Lower leg skin (tissue), 4 donors: ENCODE data around the gene STEAP1B. TPM values are rescaled to one million over a fixed set of nuclear protein-coding genes. Genes with fewer than 3 reads are reported as not detected.
A peak's percentile ranks its signal among the peaks of the same experiment; 100 is the strongest.

Experiments used
- DNase-seq, 2 donors: peaks; one replicate each; pipeline ENCODE4 v3.0.0-alpha.2; 2019; ENCODE audit warnings: low spot score in 2 of 2
- H3K4me3 ChIP-seq: fragments of 200-600 bp; sonication (generic); 2 replicates; pipeline ENCODE4 v1.5.1; 2017; ENCODE audit warnings: mild to moderate bottlenecking, low read depth; ENCODE audit not compliant: poor library complexity, severe bottlenecking
- CTCF ChIP-seq, 3 donors: fragments of 450-650 bp; IDR thresholded peaks; one replicate each; pipeline ENCODE4 v1.5.1; 2016; ENCODE audit warnings: antibody characterized with exemption in 3 of 3, mild to moderate bottlenecking in 3 of 3, moderate library complexity in 2 of 3
- POLR2A ChIP-seq, 2 donors: fragments of 450-650 bp; IDR thresholded peaks; one replicate each; pipeline ENCODE4 v1.6.1; 2016 to 2017; ENCODE audit warnings: antibody characterized with exemption in 2 of 2, mild to moderate bottlenecking in 1 of 2, moderate library complexity in 1 of 2
- WGBS, 2 donors: methylation state at CpG; one replicate each; pipeline ENCODE4 v1.1.5; 2018; 5-methylcytosine and 5-hydroxymethylcytosine counted together
- intact Hi-C: fragments of 100-400 bp; cut with DNase I; formaldehyde crosslinking; loops from one replicate; pipeline ENCODE4 v1.15.0; 2023; ENCODE audit warnings: low total_unique reads
- total RNA-seq, 4 donors: library from RNA; depleted of rRNA; stranded (reverse); fragments of >200 nt; gene quantifications; one replicate each; pipeline ENCODE4 v1.1.0, GENCODE V29; 2016

STEAP1B gene
- total RNA-seq, 4 donors from 2014 or later: 0.29 to 1.4 TPM; not detected in 2

GRCh38 chr7:22488643-22489462 is 11.1 kb downstream of the STEAP1B start:
- intact Hi-C loops: loop anchor here (5.0 kb wide), 1 partner anchor 377 kb away; no protein-coding TSS in a partner anchor
- WGBS, 2 donors: 16 to 19% methylated on average over 10 of the region's 10 CpGs
- no peak for TF ChIP-seq POLR2A (IDR thresholded peaks at IDR 0.05)
- TF ChIP-seq CTCF (IDR thresholded peaks at IDR 0.05): peak in 1 of 3 donors; percentile 56
- H3K4me3 ChIP-seq: no peak overlapping the region
- peak; percentile 57 to 93 for DNase-seq

- intact Hi-C loops: loop anchor here (5.0 kb wide), 1 partner anchor 376 kb away; no protein-coding TSS in a partner anchor
- no peak for TF ChIP-seq POLR2A (IDR thresholded peaks at IDR 0.05)
- no peak for TF ChIP-seq CTCF (IDR thresholded peaks at IDR 0.05)
- 83% methylated on average over 5 of the region's 5 CpGs for WGBS, 2 donors
- H3K4me3 ChIP-seq: no peak overlapping the region
- DNase-seq: no peak
These were observed 11.9 kb downstream of the STEAP1B start for GRCh38 chr7:22487978-22488642.

- DNase-seq: no peak
- intact Hi-C loops: loop anchor here (5.0 kb wide), 1 partner anchor 374 kb away; no protein-coding TSS in a partner anchor
- 90 to 94% methylated on average over 2 of the region's 2 CpGs for WGBS, 2 donors
- H3K4me3 ChIP-seq: no peak overlapping the region
- TF ChIP-seq CTCF (IDR thresholded peaks at IDR 0.05): no peak
- no peak for TF ChIP-seq POLR2A (IDR thresholded peaks at IDR 0.05)
These were observed 13.4 kb downstream of the STEAP1B start for GRCh38 chr7:22486597-22486996.

GRCh38 chr7:22485189-22485588 is 14.8 kb downstream of the STEAP1B start:
- intact Hi-C loops: loop anchor here (5.0 kb wide), 1 partner anchor 373 kb away; no protein-coding TSS in a partner anchor
- DNase-seq: no peak
- H3K4me3 ChIP-seq: no peak overlapping the region
- TF ChIP-seq POLR2A (IDR thresholded peaks at IDR 0.05): no peak
- no peak for TF ChIP-seq CTCF (IDR thresholded peaks at IDR 0.05)

GRCh38 chr7:22482503-22482902 is 17.5 kb downstream of the STEAP1B start:
- intact Hi-C loops: no loop called here
- 50 to 54% methylated on average over 1 of the region's 1 CpG for WGBS, 2 donors
- no peak for TF ChIP-seq POLR2A (IDR thresholded peaks at IDR 0.05)
- no peak for TF ChIP-seq CTCF (IDR thresholded peaks at IDR 0.05)
- no peak overlapping the region for H3K4me3 ChIP-seq
- DNase-seq: no peak
